ENCODE results near the gene PIK3AP1.

The PIK3AP1 gene

DNA sequence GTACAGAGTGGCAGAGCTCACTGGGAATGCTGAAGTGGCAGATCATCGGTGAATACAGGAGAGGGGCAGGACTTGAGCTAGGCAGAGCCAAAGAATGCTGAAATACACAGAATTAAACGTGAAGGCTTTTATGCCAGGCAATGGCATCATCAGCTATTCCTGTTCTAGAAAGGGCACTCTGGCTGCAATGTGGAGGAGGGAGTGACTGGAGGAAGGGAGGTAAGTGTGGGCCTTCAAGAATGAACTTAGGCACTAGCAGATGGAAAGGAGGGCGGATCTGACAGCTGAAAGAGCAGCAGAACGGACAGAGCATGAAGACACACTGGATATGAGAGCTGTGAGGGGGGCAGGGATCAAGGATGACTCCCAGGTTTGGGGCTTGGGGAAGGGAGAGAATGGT lies 121.5 kb downstream of the PIK3AP1 start:
- H3K27ac ChIP-seq, result no peak overlapping the region
- H3K36me3 ChIP-seq, result peaks cover 95% of the 10 kb centered on the region
- H3K27me3 ChIP-seq, result no peaks in the 10 kb centered on the region
- no peaks in the 10 kb centered on the region for H3K9me3 ChIP-seq
- TF ChIP-seq, protein P1, sequence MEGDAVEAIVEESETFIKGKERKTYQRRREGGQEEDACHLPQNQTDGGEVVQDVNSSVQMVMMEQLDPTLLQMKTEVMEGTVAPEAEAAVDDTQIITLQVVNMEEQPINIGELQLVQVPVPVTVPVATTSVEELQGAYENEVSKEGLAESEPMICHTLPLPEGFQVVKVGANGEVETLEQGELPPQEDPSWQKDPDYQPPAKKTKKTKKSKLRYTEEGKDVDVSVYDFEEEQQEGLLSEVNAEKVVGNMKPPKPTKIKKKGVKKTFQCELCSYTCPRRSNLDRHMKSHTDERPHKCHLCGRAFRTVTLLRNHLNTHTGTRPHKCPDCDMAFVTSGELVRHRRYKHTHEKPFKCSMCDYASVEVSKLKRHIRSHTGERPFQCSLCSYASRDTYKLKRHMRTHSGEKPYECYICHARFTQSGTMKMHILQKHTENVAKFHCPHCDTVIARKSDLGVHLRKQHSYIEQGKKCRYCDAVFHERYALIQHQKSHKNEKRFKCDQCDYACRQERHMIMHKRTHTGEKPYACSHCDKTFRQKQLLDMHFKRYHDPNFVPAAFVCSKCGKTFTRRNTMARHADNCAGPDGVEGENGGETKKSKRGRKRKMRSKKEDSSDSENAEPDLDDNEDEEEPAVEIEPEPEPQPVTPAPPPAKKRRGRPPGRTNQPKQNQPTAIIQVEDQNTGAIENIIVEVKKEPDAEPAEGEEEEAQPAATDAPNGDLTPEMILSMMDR (IDR thresholded peaks at IDR 0.05), result no peak
- no peak overlapping the region for H3K4me3 ChIP-seq (ENCODE audit: low read depth in 1 of 2, low read length in 1 of 2)
- H3K4me1 ChIP-seq (ENCODE audit: control insufficient read depth in 1 of 2, insufficient read depth in 1 of 2, low read depth in 1 of 2, low read length in 1 of 2), result no peaks in the 10 kb centered on the region

DNA sequence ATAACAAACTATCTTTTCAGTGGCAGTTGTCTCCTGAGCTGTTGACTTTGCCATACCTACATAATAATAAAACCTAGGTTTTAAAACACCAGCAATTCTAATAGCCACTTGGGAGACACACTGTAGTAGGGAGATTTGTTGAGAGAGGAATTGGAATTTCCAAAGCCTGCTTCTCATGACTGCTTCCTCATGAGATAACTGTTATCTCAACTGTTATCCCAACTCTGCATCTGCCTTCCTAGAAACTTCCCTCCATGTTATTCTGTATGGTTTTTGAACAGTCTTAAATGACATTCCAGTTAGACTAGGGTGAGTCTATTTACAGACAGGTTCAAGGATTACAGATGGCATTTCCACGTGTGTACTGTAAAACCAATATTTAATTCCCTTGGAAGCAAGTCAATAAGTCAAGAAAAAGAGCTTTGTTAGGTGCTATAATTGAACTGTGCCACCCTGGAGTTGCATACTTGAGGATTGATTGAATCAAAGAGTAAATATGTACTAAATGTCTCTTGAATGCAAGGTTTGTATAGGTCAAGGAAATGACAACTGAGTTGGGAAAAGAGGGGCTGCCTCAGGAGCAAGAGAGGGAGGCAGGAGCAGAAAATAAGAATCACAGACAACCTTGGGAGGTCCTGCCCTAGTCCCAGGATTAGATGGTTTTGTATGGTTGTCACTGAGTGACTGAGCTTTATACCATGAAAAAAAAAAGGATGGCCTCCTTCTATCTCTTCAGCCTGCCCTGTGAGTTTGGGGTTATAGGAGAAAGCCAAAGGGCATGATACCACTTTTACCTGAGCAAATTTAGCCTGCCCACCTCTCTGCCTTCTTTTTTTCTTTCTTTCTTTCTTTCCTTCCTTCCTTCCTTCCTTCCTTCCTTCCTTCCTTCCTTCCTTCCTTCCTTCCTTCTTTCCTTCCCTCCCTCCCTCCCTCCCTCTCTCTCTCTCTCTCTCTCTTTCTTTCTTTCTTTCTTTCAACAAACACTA lies 123.6 kb downstream of the PIK3AP1 start:
- TF ChIP-seq, protein P1 (IDR thresholded peaks at IDR 0.05), result no peak
- Histone ChIP-seq H3K36me3 (peaks cover 90% of the 10 kb centered on the region), H3K27me3 (no peaks in the 10 kb centered on the region), H3K27ac (no peak overlapping the region), H3K4me3 (ENCODE audit: low read depth in 1 of 2, low read length in 1 of 2) (no peak overlapping the region), H3K4me1 (ENCODE audit: control insufficient read depth in 1 of 2, insufficient read depth in 1 of 2, low read depth in 1 of 2, low read length in 1 of 2) (no peaks in the 10 kb centered on the region), H3K9me3 (no peaks in the 10 kb centered on the region)

DNA sequence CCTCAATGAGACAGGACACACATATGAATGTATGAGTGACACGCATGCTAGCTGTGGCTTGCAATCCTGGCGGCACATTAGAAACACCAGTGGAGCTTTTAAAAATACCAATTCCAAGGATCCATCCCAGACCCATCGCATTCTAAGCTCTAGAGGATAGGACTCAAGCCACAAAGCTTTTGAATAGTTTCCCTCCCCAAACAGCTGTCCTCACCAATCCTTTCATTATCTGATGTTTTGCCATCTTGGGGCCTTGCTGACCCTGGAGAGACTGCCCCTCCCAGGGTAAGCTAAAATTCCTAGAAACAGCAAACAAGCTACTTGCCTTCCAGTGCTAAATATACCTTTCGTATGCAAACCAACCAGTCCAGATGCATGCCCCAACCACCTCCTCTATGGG lies 124.6 kb downstream of the PIK3AP1 start:
- no peaks in the 10 kb centered on the region for H3K27me3 ChIP-seq
- no peak overlapping the region for H3K27ac ChIP-seq
- peaks cover 80% of the 10 kb centered on the region for H3K36me3 ChIP-seq
- H3K9me3 ChIP-seq, result no peaks in the 10 kb centered on the region
- no peak overlapping the region for H3K4me3 ChIP-seq (ENCODE audit: low read depth in 1 of 2, low read length in 1 of 2)
- H3K4me1 ChIP-seq (ENCODE audit: control insufficient read depth in 1 of 2, insufficient read depth in 1 of 2, low read depth in 1 of 2, low read length in 1 of 2), result no peaks in the 10 kb centered on the region
- TF ChIP-seq, protein P1 (IDR thresholded peaks at IDR 0.05), result no peak

DNA sequence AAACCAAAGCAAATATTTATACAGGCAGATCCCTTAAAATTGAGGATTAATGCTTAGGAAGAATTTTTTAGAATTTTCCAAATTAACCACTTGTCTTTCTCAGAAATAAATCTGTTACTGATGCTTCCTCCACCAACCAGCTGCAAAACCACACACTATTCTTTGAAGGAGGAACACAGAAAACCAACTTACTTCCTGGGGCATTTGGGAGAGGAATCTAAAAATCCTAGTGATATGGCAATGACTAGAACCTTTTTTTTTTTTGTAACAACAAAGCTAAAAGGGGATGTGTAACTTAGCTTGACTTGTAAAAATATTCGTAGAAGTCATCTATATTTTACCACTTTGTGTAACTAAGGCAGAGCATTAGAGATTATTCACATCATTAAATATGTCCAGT lies 128.4 kb downstream of the PIK3AP1 start:
- H3K4me1 ChIP-seq (ENCODE audit: control insufficient read depth in 1 of 2, insufficient read depth in 1 of 2, low read depth in 1 of 2, low read length in 1 of 2), result peaks cover 11% of the 10 kb centered on the region in 2 experiments
- peaks cover 23% of the 10 kb centered on the region for H3K27me3 ChIP-seq
- peaks cover 47% of the 10 kb centered on the region for H3K36me3 ChIP-seq
- no peak overlapping the region for H3K27ac ChIP-seq
- TF ChIP-seq, protein P1 (IDR thresholded peaks at IDR 0.05), result no peak
- no peak overlapping the region for H3K4me3 ChIP-seq (ENCODE audit: low read depth in 1 of 2, low read length in 1 of 2)
- H3K9me3 ChIP-seq, result no peaks in the 10 kb centered on the region

DNA sequence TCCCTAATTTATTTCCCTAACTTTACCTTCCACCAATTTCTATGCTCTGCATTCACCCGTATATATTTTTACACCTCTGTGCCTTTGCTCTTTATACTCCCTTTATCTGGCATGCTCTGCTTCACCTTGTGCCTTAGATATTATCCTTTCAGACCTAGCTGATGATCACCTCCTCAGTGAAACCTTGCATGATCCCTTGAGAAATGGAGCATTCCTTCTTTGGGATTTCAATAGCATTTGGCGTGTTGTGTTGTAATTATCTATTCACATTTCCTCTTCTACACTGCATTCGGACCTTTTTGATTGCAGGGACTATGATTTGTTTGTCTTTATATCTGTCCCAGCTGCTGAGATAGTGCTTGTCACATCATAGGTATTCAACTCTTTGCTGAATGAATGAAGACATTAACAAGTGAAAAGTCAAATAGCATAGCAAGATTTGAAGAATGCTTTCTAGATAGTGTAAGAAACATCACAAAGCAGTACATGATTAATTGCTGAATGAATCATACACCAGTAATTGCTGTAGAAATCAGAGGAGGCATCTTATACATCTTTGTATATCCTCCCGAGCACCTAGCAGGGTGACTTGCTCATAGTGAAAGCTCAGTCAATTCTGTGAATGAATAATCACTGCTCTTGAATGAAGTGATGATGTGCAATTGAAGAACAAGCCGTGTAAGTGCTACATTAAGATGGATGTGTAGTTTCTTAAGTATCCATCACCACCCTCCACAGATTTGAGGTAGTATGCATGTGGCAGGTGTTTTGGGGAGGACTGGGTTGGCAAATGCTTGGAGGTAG lies 131.5 kb downstream of the PIK3AP1 start:
- Histone ChIP-seq H3K27ac (no peak overlapping the region), H3K4me3 (ENCODE audit: low read depth in 1 of 2, low read length in 1 of 2) (no peak overlapping the region), H3K36me3 (peaks cover 16% of the 10 kb centered on the region), H3K9me3 (no peaks in the 10 kb centered on the region), H3K27me3 (peaks cover 23% of the 10 kb centered on the region), H3K4me1 (ENCODE audit: control insufficient read depth in 1 of 2, insufficient read depth in 1 of 2, low read depth in 1 of 2, low read length in 1 of 2) (peaks cover 31 to 36% of the 10 kb centered on the region in 2 experiments)
- TF ChIP-seq, protein P1 (IDR thresholded peaks at IDR 0.05), result no peak

Data from neutrophil (primary cell).